AG08396 (cell line): ENCODE data around the gene GNAS-AS1.
"Not testable (repeated sequence)": the region's sequence is repeated elsewhere in the genome, so short reads cannot be mapped to it uniquely, and the experiment has no call there.

Source experiments
- DNase-seq: peaks from one replicate; pipeline ENCODE4 v3.0.0; 2012; ENCODE audit warnings: low spot score, mixed read lengths

The GNAS-AS1 gene

GRCh38 chr20:58835231-58835630 lies 15.5 kb downstream of the GNAS-AS1 start:
- DNase-seq: no peak

- DNase-seq: no peak
Measured at GRCh38 chr20:58833921-58834320, 16.8 kb downstream of the GNAS-AS1 start.

GRCh38 chr20:58832457-58832856 lies 18.2 kb downstream of the GNAS-AS1 start:
- DNase-seq: no peak

- DNase-seq: peak; percentile 53
Measured at GRCh38 chr20:58829531-58829941, 21.2 kb downstream of the GNAS-AS1 start.

- not testable (repeated sequence) for DNase-seq
Measured at GRCh38 chr20:58828804-58829203, 21.9 kb downstream of the GNAS-AS1 start.

- DNase-seq: no peak
Measured at GRCh38 chr20:58828136-58828535, 22.6 kb downstream of the GNAS-AS1 start.

GRCh38 chr20:58826271-58826670 lies 24.4 kb downstream of the GNAS-AS1 start:
- no peak for DNase-seq

GRCh38 chr20:58825450-58825849 lies 25.3 kb downstream of the GNAS-AS1 start:
- no peak for DNase-seq

GRCh38 chr20:58824843-58825242 lies 25.9 kb downstream of the GNAS-AS1 start:
- DNase-seq: no peak

GRCh38 chr20:58822748-58823730 lies 27.7 kb downstream of the GNAS-AS1 start:
- DNase-seq: no peak

GRCh38 chr20:58822149-58822548 lies 28.6 kb downstream of the GNAS-AS1 start:
- no peak for DNase-seq

GRCh38 chr20:58820515-58820914 lies 30.2 kb downstream of the GNAS-AS1 start:
- DNase-seq: not testable (repeated sequence)

GRCh38 chr20:58819921-58820320 lies 30.8 kb downstream of the GNAS-AS1 start:
- no peak for DNase-seq

GRCh38 chr20:58818586-58819285 lies 32.0 kb downstream of the GNAS-AS1 start:
- no peak for DNase-seq

- DNase-seq: no peak
Measured at GRCh38 chr20:58817748-58818147, 33.0 kb downstream of the GNAS-AS1 start.

GRCh38 chr20:58816957-58817651 lies 33.6 kb downstream of the GNAS-AS1 start:
- no peak for DNase-seq

- DNase-seq: no peak
Measured at GRCh38 chr20:58816051-58816450, 34.7 kb downstream of the GNAS-AS1 start.

- DNase-seq: no peak
Measured at GRCh38 chr20:58815448-58815847, 35.3 kb downstream of the GNAS-AS1 start.

GRCh38 chr20:58813369-58813768 lies 37.3 kb downstream of the GNAS-AS1 start:
- DNase-seq: no peak

- DNase-seq: no peak
Measured at GRCh38 chr20:58811334-58811733, 39.4 kb downstream of the GNAS-AS1 start.

GRCh38 chr20:58810879-58811250 lies 39.8 kb downstream of the GNAS-AS1 start:
- DNase-seq: no peak

- DNase-seq: no peak
Measured at GRCh38 chr20:58810116-58810878, 40.4 kb downstream of the GNAS-AS1 start.
